Measurements from ENCODE around the gene ABCC6. TPM values are rescaled to one million over a fixed set of nuclear protein-coding genes. Genes with fewer than 3 reads are reported as not detected.
"Not testable (repeated sequence)": the region's sequence is repeated elsewhere in the genome, so short reads cannot be mapped to it uniquely, and the experiment has no call there.

The ABCC6 gene
- total and polyA plus RNA-seq, 10 of the 15 experiments (the other 5 are each of a cell fraction or from before 2014, with no cell fraction given): 0.05 to 0.13 (median 0.06) TPM; not detected in 5

DNA sequence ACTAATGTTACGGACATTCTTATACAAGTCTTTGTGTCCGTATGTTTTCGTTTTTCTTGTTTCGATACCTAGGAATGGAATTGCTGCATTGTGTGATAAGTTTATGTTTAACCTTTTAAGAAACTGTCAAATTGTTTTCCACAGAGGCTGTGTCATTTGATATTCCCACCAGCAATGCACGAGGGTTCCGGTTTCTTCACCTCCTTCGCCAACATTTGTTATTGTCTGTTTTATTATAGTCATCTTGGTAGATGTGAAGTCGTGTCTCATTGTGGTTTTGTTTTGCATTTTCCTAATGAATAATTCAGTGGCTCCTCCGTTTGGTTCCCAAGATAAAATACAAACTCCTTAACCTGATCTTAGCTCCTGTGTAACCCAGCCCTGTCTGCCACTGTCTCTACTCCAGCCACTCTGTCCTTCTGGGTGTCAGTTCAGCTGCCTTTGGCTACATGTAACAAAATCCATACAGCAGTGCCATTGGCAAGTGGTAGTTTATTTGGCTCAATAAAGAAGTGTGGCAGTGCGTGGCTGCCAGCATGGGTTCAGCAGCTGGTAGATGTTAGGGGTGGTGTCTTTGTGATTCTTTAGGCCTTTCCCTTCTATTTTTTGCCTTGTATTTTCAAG lies 45.0 kb upstream of the ABCC6 start:
- H3K79me2 ChIP-seq (ENCODE audit: control insufficient read depth, insufficient read depth, low read length); in situ Hi-C loops (cut with MboI); H3K9ac ChIP-seq (ENCODE audit: control insufficient read depth, insufficient read depth, low read length); H3K27ac ChIP-seq (ENCODE audit: control insufficient read depth, insufficient read depth); intact Hi-C loops (cut with micrococcal nuclease; ENCODE audit: unreplicated experiment); FAIRE-seq; POLR2A ChIA-PET; ATAC-seq; H3K27me3 ChIP-seq (replicated peaks in 1 of 2; ENCODE audit: control insufficient read depth in 2 of 2, insufficient read depth in 2 of 2, low read length in 1 of 2); H4K20me1 ChIP-seq (ENCODE audit: control insufficient read depth, insufficient read depth); DNase-seq (ENCODE audit: low read depth, low spot score); H3K4me2 ChIP-seq (ENCODE audit: control insufficient read depth, insufficient read depth); CTCF ChIA-PET; H3K36me3 ChIP-seq (ENCODE audit: control insufficient read depth in 2 of 2, insufficient read depth in 2 of 2, low read length in 1 of 2); BruUV-seq (replicated peaks); SMC1A ChIA-PET (ENCODE audit: uncharacterized antibody, unreplicated experiment); H3K4me3 ChIP-seq; H2AFZ ChIP-seq (ENCODE audit: control insufficient read depth, low read depth, low read length); RAD21 ChIA-PET (ENCODE audit: unreplicated experiment); H3K9me3 ChIP-seq (replicated peaks; ENCODE audit: control insufficient read depth, insufficient read depth, low read length); H3K4me1 ChIP-seq (ENCODE audit: control insufficient read depth, insufficient read depth, low read length): not testable (repeated sequence)
- 86% methylated on average over 9 of the region's 10 CpGs for WGBS (ENCODE audit: insufficient coverage, insufficient replicate concordance, low lambda C conversion rate, missing lambda C conversion rate)

DNA sequence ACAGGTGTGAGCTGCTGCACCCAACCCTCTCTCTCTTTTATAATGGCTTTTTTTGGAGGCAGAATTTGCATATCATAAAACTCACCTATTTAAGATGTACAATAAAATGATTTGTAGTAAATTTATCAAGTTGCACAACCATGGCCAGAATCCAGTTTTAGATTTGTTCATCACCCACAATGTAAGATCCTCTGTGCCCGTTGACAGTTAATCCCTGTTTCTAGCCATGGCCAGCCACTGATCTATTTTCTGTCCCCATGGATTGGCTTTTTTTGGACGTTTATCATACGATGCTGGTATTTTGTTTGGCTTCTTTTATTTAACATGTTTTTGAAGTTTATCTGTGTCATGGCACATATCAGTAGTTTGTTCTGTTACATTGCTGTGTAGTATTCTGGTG lies 44.4 kb upstream of the ABCC6 start:
- CTCF ChIA-PET; in situ Hi-C loops (cut with MboI); H3K4me2 ChIP-seq (ENCODE audit: control insufficient read depth, insufficient read depth); intact Hi-C loops (cut with micrococcal nuclease; ENCODE audit: unreplicated experiment); ATAC-seq; H3K4me1 ChIP-seq (ENCODE audit: control insufficient read depth, insufficient read depth, low read length); H3K27me3 ChIP-seq (replicated peaks in 1 of 2; ENCODE audit: control insufficient read depth in 2 of 2, insufficient read depth in 2 of 2, low read length in 1 of 2); FAIRE-seq; RAD21 ChIA-PET (ENCODE audit: unreplicated experiment); H2AFZ ChIP-seq (ENCODE audit: control insufficient read depth, low read depth, low read length); SMC1A ChIA-PET (ENCODE audit: uncharacterized antibody, unreplicated experiment); H3K9ac ChIP-seq (ENCODE audit: control insufficient read depth, insufficient read depth, low read length); H3K79me2 ChIP-seq (ENCODE audit: control insufficient read depth, insufficient read depth, low read length); BruUV-seq (replicated peaks); DNase-seq (ENCODE audit: low read depth, low spot score); H3K4me3 ChIP-seq; H4K20me1 ChIP-seq (ENCODE audit: control insufficient read depth, insufficient read depth); POLR2A ChIA-PET; H3K27ac ChIP-seq (ENCODE audit: control insufficient read depth, insufficient read depth); H3K9me3 ChIP-seq (replicated peaks; ENCODE audit: control insufficient read depth, insufficient read depth, low read length); H3K36me3 ChIP-seq (ENCODE audit: control insufficient read depth in 2 of 2, insufficient read depth in 2 of 2, low read length in 1 of 2): not testable (repeated sequence)
- no CpG with 5 or more reads among the region's 3 CpGs for WGBS (ENCODE audit: insufficient coverage, insufficient replicate concordance, low lambda C conversion rate, missing lambda C conversion rate)

DNA sequence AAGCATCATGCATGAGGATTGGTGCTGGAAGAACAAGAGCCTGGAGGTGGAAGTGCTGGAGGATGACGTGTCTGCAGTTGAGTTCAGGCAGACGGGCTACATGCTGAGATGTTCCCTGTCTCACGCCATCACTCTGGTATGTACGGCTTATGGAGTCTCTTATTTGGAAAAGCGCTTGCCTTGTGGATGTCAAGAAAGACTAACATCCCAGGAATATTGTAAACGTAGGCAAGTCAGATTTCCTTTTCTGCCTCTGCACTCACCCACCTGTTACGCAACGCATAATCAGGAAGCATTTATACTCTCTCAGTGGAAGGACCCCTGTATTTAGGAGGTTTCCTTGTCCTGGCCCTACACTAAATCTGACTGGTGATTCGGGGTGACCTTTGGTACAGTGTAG lies 41.8 kb upstream of the ABCC6 start:
- SMC1A ChIA-PET (ENCODE audit: uncharacterized antibody, unreplicated experiment); H3K4me2 ChIP-seq (ENCODE audit: control insufficient read depth, insufficient read depth); FAIRE-seq; POLR2A ChIA-PET; H3K79me2 ChIP-seq (ENCODE audit: control insufficient read depth, insufficient read depth, low read length); H4K20me1 ChIP-seq (ENCODE audit: control insufficient read depth, insufficient read depth); H3K9me3 ChIP-seq (replicated peaks; ENCODE audit: control insufficient read depth, insufficient read depth, low read length); H3K36me3 ChIP-seq (ENCODE audit: control insufficient read depth in 2 of 2, insufficient read depth in 2 of 2, low read length in 1 of 2); RAD21 ChIA-PET (ENCODE audit: unreplicated experiment); H3K4me3 ChIP-seq; in situ Hi-C loops (cut with MboI); ATAC-seq; H3K9ac ChIP-seq (ENCODE audit: control insufficient read depth, insufficient read depth, low read length); H3K27me3 ChIP-seq (replicated peaks in 1 of 2; ENCODE audit: control insufficient read depth in 2 of 2, insufficient read depth in 2 of 2, low read length in 1 of 2); intact Hi-C loops (cut with micrococcal nuclease; ENCODE audit: unreplicated experiment); CTCF ChIA-PET; H3K4me1 ChIP-seq (ENCODE audit: control insufficient read depth, insufficient read depth, low read length); H2AFZ ChIP-seq (ENCODE audit: control insufficient read depth, low read depth, low read length); H3K27ac ChIP-seq (ENCODE audit: control insufficient read depth, insufficient read depth); DNase-seq (ENCODE audit: low read depth, low spot score); BruUV-seq (replicated peaks): not testable (repeated sequence)
- WGBS (ENCODE audit: insufficient coverage, insufficient replicate concordance, low lambda C conversion rate, missing lambda C conversion rate): 100% methylated on average over 6 of the region's 9 CpGs

DNA sequence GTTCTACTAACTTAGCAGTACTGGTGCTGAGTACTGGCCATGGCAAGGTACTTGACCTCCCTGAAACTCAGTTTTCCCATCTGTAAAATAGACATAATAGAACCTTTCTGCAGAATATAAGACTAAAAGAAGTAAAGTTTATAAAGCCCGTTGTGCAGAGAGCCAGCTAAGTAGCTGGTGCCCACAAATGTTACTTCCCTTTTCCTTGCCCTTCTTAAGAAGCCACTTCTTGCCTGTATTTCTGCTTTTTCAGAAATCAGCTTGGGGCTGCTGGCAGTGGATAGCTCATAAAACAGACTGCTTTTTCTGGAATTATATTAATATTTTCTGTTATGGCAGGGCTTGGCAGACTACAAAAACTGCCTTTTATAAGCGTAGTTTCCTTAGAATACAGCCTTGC lies 40.7 kb upstream of the ABCC6 start:
- H3K79me2 ChIP-seq (ENCODE audit: control insufficient read depth, insufficient read depth, low read length); SMC1A ChIA-PET (ENCODE audit: uncharacterized antibody, unreplicated experiment); H3K9me3 ChIP-seq (replicated peaks; ENCODE audit: control insufficient read depth, insufficient read depth, low read length); in situ Hi-C loops (cut with MboI); H2AFZ ChIP-seq (ENCODE audit: control insufficient read depth, low read depth, low read length); FAIRE-seq; H3K27ac ChIP-seq (ENCODE audit: control insufficient read depth, insufficient read depth); H3K4me1 ChIP-seq (ENCODE audit: control insufficient read depth, insufficient read depth, low read length); H3K9ac ChIP-seq (ENCODE audit: control insufficient read depth, insufficient read depth, low read length); H4K20me1 ChIP-seq (ENCODE audit: control insufficient read depth, insufficient read depth); H3K27me3 ChIP-seq (replicated peaks in 1 of 2; ENCODE audit: control insufficient read depth in 2 of 2, insufficient read depth in 2 of 2, low read length in 1 of 2); POLR2A ChIA-PET; H3K4me2 ChIP-seq (ENCODE audit: control insufficient read depth, insufficient read depth); ATAC-seq; CTCF ChIA-PET; H3K4me3 ChIP-seq; H3K36me3 ChIP-seq (ENCODE audit: control insufficient read depth in 2 of 2, insufficient read depth in 2 of 2, low read length in 1 of 2); intact Hi-C loops (cut with micrococcal nuclease; ENCODE audit: unreplicated experiment); RAD21 ChIA-PET (ENCODE audit: unreplicated experiment); BruUV-seq (replicated peaks); DNase-seq (ENCODE audit: low read depth, low spot score): not testable (repeated sequence)
- no CpG with 5 or more reads among the region's 2 CpGs for WGBS (ENCODE audit: insufficient coverage, insufficient replicate concordance, low lambda C conversion rate, missing lambda C conversion rate)

Measured in GM12878 (cell line).